Hematopoietic multipotent progenitor cell treated with erythropoietin and hydrocortisone succinate and interleukin-3 and kit ligand, for 17 days (in vitro differentiated cells): ENCODE results near the gene FOXK2.
A peak's percentile ranks its signal among the peaks of the same experiment; 100 is the strongest.

Experiments used
- DNase-seq: peaks from one replicate; pipeline ENCODE4 v3.0.0-alpha.2; 2015; ENCODE audit warnings: low spot score

Gene FOXK2

DNA sequence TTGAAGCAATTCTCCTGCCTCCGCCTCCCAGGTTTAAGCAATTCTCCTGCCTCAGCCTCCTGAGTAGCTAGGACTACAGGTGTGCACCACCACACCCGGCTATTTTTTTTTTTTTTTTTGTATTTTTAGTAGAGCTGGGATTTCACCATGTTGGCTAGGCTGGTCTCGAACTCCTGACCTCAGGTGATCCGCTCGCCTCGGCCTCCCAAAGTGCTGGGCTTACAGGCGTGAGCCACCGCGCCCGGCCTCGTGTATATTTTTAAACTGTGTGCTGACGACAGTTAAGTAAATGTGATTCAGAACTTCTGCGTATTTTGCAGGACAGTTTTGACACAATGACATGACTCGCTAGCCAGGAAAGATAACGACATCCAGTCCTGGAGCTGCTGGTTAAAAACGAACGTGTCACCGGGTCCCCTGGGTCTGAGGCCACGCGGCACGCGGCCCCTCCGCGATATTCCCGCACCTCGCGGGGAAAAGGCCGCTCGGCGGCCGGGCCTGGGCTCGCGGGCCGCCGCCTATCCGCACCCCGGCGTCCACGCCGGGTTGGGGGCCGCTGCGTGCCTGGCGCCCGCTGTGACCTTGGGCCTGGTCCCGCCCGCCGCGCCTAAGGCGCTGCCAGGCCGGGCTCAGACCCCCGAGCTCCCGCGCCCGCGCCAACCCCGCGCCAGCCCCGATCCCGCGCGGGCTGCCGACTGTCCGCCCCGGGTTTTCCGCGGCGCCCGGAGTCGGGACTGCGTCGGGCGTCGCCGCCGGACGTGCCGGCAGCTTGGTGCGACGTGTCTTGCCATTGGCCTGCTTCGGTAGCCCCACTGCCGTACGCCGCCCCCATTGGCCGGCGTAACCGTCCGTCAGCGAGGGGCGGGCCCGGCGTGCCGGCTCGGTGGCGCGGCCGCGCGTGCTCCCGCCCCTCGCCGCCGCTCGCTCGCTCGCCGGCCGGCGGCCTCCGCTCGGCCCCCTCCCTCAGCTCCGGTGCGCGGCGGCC, at the start of gene FOXK2:
Gene FOXK2 (plus strand): TSS at position 907 of the 985 bp plus-strand sequence. CDS start 157 bp downstream, outside the sequence.
- DNase-seq = peak; percentile 95

DNA sequence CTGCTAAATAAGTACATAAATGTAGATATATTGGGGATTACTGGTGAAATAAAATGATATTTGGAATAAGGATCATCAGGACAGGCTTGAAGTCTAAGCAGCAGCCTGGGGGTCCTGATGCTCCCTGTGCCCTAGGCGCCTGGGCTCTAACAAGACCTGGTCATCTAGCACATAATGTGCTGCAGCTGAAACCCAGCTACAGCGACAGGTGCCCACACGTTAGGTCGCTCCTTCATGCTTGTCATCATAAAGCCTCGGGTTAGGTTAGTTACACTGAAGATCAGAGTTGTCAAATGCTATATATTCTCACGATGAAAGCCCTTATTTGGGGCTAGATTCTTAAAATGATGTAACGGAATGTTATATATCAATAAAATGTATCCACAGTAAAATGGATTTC, 49.5 kb upstream of the FOXK2 start:
- no peak for DNase-seq

DNA sequence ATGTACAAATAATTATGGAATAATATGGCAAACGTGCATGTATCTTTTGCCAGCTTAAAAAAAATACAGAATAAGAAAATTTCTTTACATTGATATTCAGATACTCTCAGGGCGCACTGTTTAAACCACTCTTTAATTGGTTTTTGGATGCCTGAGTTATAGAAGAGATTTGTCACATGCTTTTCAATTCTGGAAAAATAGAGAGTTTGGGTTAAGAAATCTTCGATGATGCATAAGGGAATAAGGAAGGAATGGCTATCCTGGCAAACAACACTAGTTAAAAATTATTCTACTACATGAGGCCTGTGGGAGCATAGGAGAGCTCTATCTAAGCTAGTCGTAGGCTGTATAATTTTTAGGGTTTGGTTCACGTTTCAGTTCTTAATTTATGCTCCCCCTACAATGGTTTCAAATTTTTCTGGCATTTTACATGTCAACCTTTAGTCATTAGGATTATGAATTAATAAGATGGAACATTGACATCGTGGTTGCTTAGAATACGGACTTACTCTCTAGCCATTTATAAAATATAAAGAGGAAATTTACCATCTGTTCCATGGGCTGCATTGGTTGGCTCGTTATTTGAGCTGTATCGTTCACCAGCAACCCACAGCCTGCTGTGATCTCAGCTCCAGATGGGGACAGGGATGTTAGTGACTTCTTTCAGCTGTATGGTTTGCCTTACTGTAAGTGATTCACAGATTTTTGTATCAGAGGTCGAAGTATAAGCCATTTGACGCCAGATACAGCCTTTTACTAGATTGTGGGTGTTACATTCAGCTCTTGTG, 45.1 kb upstream of the FOXK2 start:
- DNase-seq = no peak

DNA sequence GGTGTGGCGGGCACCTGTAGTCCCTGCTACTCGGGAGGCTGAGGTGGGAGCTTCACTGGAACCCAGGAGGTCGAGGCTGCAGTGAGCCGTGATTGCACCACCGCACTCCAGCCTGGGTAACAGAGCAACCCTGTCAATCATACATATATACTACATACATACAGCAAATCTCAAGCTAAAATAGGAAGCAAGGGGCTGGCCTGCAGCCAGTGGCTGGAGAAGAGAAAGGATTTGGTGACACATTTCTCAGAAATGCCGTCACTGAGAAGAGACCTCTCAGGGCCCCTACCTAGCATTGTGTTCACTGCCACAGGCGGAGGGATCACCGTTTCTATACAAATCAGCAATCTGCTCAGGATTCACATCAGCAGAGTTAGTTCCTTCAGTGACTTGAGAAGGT, 44.1 kb upstream of the FOXK2 start:
- no peak for DNase-seq

DNA sequence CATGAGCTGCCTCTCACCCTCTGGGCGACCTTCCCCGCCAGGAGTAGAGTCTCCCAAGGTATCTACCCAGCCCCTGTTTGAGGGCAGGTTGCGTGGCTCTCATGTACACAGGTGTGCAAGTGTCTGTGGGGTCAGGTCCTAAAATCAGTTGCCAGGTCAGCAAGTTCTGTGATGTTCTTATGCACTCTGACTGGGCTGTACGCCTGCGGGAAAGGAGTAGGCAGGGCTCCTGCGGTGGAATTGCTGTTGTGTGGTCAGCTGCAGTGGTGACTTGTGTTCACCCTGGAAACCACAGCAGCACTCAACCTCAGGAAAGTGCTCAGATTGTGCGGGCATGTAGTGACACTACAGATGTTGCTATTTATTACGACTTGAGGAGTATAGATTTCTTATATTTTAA, 41.6 kb upstream of the FOXK2 start:
- no peak for DNase-seq

DNA sequence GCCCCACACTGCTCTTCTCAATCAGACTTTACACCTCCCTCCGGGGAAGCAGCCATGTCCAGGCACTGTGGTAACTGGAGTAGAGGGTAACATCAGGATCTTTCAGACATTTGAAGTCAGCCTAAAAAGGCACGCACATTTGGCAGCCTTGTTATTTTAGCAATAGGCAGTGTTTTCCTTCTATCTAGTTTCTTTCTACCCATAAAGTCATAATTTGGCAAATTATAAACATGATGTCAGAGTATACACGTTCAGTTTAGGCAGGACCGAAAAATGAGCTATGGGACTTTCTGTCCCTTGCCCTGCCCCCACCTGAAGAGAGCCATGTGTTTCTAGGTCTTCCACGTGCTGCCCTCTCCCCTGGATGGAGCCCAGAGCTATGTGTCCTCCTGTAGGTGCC, 39.9 kb upstream of the FOXK2 start:
- no peak for DNase-seq

DNA sequence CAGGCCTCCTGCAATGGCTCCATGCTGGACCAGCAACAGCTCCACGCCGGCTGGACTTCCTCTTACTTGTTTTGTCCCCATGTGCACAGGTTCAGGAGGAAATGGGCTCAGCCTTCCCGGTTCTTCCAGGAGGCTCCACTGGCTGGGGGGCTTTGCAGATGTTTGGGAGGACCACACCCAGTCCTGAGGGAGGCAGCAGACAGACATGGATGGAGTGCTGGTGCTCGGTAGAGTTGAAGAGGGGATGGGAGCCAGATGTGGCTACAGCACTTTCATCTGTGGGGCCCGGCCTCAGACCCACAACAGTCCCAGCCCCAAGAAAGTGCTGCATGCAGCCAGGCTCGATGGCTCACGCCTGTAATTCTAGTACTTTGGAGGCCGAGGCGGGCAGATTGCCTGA, 39.2 kb upstream of the FOXK2 start:
- no peak for DNase-seq

DNA sequence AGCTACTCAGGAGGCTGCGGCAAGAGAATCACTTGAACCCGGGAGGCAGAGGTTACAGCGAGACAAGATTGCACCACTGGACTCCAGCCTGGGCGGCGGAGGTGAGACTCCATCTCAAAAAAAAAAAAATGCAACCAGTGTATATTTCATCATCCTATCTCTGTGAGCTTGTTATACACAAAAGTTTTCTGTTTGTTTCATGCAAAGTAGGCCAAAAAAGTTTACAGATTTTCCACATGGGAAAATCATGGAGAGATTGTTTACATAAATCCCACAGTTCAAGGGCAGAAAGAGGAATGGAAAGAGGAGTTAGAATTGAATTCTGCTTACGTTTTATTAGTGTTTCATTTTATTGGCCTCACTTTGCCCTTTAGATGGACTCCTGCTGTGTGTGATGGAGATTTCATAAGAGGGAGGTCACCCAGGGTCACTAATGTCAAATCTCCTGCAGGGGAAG, 36.3 kb upstream of the FOXK2 start:
- DNase-seq = no peak

DNA sequence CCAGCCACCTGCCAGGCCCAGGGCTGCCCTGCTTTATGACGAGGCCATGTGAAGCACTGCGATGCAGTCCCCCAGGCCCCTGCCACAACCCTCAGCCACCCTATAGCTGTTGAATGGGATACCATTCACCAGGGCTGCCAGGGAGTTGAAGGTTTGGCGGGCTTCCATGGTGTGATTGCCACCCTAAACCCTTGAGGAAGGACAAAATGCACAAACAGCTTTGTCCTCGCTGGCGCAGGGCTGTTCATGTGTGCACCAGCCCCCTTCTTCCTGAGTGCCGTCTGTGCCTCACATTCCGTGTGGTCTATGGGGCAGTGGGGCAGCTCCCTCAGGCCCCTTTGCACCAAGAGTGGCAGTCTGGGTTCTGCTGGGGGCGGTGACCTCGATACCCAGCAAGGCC, 35.7 kb upstream of the FOXK2 start:
- DNase-seq = no peak

DNA sequence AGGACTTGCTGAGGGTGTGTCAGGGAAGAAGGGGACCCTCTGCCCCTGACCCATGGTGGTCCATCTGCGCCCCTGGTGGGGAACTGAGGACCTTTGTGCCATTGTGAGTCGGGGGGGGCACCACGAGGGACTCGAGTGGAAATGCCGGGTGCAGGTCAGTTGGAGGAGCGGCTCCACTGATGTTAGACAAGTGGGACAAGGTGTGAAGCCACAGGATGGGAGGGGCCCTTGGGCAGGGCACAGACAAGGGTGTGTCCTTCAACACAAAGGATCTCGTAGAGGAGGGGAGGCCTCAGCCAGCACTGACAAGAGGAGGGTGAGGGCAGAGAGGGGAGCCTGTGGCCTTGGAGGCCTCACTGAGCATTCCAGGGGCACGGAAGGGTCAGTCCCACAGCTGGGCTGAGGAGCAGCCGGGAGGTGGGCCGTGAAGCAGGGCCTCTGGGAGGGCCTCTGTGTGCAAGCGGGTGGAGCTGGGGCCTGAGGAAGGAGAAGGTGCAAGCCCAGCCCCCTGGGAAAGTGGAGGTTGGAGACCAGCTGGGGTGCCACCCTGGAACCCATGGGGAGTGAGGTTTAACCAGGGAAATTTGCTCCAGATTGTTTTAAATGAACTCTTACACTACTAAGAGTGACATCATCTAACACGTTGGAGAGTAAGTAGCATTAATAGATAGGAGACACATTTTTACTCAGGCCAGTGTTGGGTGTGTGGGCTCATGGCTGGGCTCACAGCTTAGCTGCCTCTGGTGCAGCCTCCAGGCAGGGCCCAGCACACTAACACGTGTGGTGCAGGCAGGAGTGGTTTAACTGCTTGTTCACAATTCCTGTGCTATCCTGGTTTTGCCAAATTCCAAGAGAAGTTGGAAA, 33.1 kb upstream of the FOXK2 start:
- DNase-seq = no peak

DNA sequence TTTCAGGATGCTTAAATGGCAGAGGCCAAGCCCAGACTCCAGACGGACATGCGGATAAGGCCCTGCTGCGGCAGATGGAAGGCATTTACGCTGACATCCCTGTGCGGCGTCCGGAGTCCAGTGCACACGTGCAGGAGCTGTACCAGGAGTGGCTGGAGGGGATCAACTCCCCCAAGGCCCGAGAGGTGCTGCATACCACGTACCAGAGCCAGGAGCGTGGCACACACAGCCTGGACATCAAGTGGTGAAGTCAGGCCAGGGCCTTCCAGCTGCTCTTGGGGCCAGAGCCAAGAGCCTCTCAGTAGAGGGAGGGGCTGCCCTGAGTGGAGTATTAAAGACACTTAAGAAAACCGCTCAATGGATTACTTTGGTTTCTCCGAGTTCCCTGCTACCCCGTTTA, 31.6 kb upstream of the FOXK2 start:
- no peak for DNase-seq

DNA sequence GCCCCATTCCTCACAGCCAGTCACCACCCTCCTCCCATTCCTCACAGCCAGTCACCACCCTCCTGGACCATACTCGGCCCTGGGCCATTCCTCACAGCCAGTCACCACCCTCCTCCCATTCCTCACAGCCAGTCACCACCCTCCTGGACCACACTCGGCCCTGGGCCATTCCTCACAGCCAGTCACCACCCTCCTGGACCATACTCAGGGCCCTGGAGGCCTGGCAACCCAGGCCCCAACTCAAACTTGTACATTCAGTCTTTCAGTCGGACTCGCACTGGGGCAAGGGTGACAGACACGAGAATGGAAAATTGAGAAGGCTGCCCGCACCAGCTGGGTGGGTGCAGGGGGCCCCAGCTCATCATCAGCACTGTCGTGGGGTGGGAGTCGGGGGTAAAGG, 30.4 kb upstream of the FOXK2 start:
- DNase-seq = no peak

DNA sequence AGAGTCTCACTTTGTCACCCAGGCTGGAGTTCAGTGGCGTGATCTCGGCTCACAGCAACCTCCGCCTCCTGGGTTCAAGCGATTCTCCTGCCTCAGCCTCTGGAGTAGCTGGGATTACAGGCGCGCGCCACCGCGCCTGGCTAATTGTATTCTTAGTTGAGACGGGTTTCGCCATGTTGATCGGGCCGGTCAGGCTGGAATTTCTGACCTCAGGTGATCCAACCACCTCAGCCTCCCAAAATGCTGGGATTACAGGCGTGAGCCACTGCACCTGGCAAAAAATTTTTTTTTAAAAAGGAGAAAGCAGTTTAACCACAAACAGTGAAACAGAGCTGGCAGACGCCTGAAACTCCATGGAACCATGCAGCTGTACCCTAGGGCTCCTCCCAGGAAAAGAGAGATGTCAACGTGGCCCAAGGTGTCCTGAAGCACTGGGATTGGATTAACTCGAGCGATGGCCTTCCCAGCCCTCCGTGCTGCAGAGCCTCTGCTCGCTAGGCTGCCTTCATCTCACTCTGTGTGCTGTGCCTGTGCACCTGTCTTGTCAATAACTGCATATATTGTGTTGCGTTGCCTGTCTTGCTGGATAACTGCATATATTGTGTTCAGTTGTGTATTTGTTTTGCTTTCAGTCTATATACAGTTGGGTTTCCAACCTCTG, 29.6 kb upstream of the FOXK2 start:
- no peak for DNase-seq

DNA sequence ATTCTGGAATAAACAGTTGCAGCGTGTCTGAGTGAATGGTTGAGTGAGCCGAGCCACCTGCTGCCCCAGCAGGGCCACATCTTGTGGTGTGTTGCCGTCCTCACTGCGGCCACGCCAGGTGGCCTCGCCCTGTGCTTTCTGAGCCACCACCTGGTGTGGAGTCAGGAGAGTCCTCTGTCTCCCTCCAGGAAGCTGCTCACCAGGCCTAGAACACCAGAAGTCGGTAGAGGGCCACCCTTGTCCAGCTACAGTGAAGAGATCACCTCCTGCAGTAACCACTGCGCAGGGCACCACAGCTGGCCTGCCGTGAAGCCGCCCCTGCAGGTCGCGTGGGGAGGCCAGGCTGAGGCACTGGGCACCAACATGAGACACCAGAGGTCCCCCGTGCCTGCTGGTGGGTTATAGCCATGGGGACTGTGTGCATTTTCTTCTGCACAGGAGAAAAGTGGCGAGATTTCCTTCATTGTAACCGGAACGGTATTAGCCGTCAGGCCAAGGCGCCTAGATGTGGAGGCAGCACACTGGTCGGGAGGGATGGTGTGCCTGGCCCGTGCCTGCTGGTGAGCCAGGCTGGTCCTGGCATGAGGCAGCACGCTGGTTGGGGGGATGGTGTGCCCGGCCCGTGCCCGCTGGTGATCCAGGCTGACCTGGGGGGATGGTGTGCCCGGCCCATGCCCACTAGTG, 28.9 kb upstream of the FOXK2 start:
- no peak for DNase-seq

DNA sequence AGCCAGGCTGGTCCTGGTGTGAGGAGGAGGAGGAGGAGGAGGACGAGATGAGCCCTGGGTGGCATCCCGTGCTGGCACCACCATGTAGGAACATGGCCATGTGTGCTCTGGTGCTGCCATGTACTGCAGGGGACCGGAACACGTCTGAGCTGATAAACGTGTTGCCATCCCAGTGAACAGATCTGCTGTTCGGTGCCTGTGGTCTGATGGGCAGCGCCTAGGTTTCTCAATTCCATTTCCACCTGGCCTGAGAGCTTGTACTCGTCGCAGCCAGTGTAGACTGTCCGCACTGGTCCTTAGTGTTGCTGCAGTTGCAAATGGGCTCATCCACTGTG, 28.4 kb upstream of the FOXK2 start:
- no peak for DNase-seq

DNA sequence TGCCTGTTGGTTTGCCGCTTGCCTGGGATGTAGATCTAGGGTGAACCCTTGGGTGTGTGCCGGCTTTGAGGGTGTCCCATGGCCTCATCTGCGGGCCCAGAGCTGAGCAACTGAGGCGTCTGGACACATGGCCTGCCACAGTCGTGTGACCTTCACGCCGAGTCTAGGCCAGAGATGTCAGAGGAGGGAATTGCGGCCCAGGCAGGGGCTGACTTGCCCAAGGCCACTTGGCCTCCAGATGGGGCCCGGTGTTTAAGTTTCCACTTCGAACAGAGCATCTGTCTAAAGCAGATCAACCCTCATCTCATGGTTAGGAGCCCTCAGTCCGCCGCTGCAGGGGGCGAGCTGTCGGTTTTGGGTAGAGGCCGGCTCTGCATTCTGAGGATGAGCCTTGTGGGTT, 28.0 kb upstream of the FOXK2 start:
- no peak for DNase-seq

DNA sequence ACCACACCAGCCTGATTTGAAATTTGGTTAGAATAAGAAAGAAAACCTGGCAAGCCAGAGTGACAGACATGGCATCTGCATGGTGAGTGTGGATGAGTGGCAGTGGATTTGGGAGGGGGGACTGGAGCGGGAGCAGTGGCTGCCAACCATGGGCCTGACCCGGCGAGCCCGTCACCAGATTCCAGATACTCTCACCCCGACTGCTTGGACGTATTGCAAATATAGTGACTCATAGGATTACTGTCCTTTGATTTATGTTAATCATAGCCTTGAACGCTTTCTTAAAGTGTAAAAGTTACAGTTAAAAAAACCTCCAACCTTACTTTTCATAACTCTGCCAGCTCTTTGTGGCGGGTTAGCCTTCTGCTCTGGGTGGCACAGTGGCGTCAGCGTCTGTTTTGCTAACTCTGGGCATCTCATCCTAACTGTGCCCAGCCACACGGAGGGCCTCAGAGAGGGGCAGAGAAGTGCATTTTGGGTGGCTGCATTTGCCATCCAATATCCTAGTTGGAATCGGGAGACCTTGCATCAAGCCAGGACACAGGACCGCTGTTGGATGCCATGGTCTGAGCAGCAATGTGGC, 26.8 kb upstream of the FOXK2 start:
- DNase-seq = no peak

DNA sequence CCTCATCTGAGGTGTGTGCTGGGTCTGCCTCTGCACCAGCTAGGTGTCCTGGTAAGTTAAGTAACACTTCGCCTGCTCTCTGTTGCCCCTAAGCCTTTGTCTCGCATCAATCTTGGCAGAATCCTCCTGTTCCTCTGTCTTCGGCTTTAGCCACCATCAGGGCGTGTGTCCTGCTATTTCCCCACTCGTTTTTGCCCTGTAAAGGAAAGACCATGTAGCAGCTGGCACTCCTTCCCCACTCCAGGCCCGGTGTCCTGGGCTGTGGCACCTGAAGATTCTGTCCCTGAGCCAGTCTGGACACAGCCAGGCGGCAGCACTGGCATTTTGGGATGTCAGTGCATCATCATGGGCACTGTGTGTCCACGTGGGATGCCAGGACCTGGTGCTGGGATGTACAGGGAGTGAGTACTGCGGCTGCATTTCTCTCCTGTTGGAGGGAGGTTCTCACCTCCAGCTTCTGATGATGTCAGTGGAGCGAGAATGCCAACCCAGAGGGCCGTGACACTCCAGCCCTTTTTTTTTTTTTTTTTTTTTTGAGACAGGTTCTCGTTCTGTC, 26.2 kb upstream of the FOXK2 start:
- no peak for DNase-seq

DNA sequence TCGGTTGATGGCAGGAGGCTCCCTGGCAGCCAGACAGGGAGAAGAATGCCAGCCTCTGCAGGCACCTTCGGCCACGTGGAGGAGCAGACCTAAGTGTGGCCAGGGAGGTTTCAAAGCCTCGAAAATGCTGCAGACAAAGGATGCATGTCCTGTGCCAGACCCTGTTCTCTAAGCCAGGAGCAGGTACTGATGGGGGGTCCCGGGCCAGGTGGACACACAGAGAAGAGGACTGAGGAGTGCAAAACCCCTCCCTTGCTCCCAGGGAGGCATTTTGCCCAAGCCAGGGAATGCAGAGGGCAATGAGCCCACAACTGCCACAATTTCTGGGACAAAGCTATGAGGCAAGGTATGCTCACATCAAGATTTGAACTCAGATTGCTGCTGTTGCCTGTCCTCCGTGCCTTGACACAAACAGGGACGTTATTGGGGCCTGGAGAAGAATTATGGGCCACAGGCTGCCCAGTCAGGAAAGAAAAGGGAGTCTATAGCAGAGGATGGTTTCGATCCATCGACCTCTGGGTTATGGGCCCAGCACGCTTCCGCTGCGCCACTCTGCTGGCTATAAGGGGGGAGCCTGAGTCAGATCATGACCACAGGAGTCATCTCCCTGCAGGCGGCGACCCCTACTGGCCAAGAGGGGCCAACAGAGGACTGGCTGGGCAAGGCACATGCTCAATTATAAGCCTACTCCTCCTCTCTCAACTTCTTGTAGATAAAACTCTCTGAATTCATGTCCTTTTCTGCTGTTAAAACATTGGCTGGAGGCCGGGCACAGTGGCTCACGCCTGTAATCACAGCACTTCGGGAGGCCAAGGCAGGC, 25.1 kb upstream of the FOXK2 start:
- DNase-seq = peak; percentile 84
